Endothelial cell of umbilical vein (primary cell): ENCODE measurements around the gene AKAP13. TPM values are rescaled to one million over a fixed set of nuclear protein-coding genes. Genes with fewer than 3 reads are reported as not detected.

Source experiments
- BruUV-seq: library from RNA; stranded (reverse); fragments of 400-500 nt; replicated peaks from 2 replicates; lab custom pipeline; 2021; lab: Mats Ljungman, UMichigan
- CTCF ChIA-PET: fragments of 300-600, 350-600 bp; sonication (Branson Sonifier 250); formaldehyde crosslinking; loops from one replicate; lab custom pipeline; 2021; ENCODE audit warnings: antibody characterized with exemption, inconsistent platforms; lab: Charles Lee
- POLR2A ChIA-PET: fragments of 300-600, 350-600 bp; sonication (Branson Sonifier 250); formaldehyde crosslinking; loops from one replicate; lab custom pipeline; 2021; ENCODE audit warnings: antibody characterized with exemption, inconsistent platforms; lab: Charles Lee
- DNase-seq: peaks from one replicate; pipeline ENCODE4 v3.0.0-alpha.2; 2011; ENCODE audit warnings: low read depth, low spot score
- FAIRE-seq: peaks from 2 replicates; lab custom pipeline; 2011; peaks lifted over from hg19 to GRCh38; lab: Jason Lieb, UNC
- H2AFZ ChIP-seq: 2 replicates; pipeline ENCODE4 v1.6.0; 2012; ENCODE audit warnings: low read depth, low read length, control low read depth, inconsistent platforms
- H3K27ac ChIP-seq: 2 replicates; pipeline ENCODE4 v1.5.1; 2011; ENCODE audit warnings: low read depth, mild to moderate bottlenecking, control low read depth, low read length, moderate library complexity; ENCODE audit not compliant: insufficient read depth
- H3K27me3 ChIP-seq, 2 experiments: 2 replicates each; pipeline versions ENCODE4 v1.6.0 to v1.6.1; 2011; ENCODE audit warnings: low read length in 2 of 2, mixed read lengths in 1 of 2; ENCODE audit not compliant: control insufficient read depth in 2 of 2, insufficient read depth in 2 of 2
- H3K36me3 ChIP-seq, 2 experiments: 2 replicates in 1 of 2; 3 replicates in 1 of 2; pipeline ENCODE4 v1.5.1; 2011; ENCODE audit warnings: low read length in 2 of 2, mild to moderate bottlenecking in 1 of 2, moderate library complexity in 1 of 2; ENCODE audit not compliant: control insufficient read depth in 2 of 2, insufficient read depth in 2 of 2; ENCODE audit errors: extremely low read depth in 1 of 2
- H3K4me1 ChIP-seq: 3 replicates; pipeline ENCODE4 v1.5.1; 2011; ENCODE audit warnings: mild to moderate bottlenecking, low read length; ENCODE audit not compliant: control insufficient read depth, insufficient read depth; ENCODE audit errors: extremely low read depth
- H3K4me2 ChIP-seq: 2 replicates; pipeline ENCODE4 v1.6.1; 2011; ENCODE audit warnings: low read length, control low read depth, mixed read lengths; ENCODE audit not compliant: insufficient read depth
- H3K4me3 ChIP-seq, 3 experiments: fragments of 200-600 bp in 1 of 3; sonication (generic), shearing (Covaris generic) in 1 of 3; replicated peaks in 1 of 3; 2 replicates each; pipeline ENCODE4 v1.5.1; 2011 to 2016; ENCODE audit warnings: control low read depth in 3 of 3, low read length in 3 of 3, mild to moderate bottlenecking in 2 of 3, inconsistent platforms in 1 of 3, low read depth in 1 of 3, moderate library complexity in 1 of 3; ENCODE audit not compliant: insufficient read depth in 1 of 3
- H3K79me2 ChIP-seq: 2 replicates; pipeline ENCODE4 v1.6.0; 2012; ENCODE audit warnings: low read length, inconsistent platforms; ENCODE audit not compliant: control insufficient read depth, insufficient read depth
- H3K9ac ChIP-seq: replicated peaks from 2 replicates; pipeline ENCODE3; 2011; ENCODE audit warnings: low read length, control low read depth; ENCODE audit not compliant: insufficient read depth; ENCODE audit errors: extremely low read depth
- H3K9me1 ChIP-seq: replicated peaks from 3 replicates; pipeline ENCODE4 v1.6.0; 2011; ENCODE audit warnings: mild to moderate bottlenecking, low read length; ENCODE audit not compliant: control insufficient read depth, insufficient read depth; ENCODE audit errors: extremely low read depth
- H3K9me3 ChIP-seq: replicated peaks from 2 replicates; pipeline ENCODE4 v1.5.1; 2012; ENCODE audit warnings: low read length, inconsistent platforms; ENCODE audit not compliant: control insufficient read depth, insufficient read depth
- H4K20me1 ChIP-seq: replicated peaks from 2 replicates; pipeline ENCODE3; 2011; ENCODE audit warnings: mild to moderate bottlenecking, low read length; ENCODE audit not compliant: control insufficient read depth, insufficient read depth; ENCODE audit errors: extremely low read depth
- CTCF ChIP-seq, 2 donors: IDR thresholded peaks; 1 replicate in 1 of 2; 2 replicates in 1 of 2; pipeline ENCODE4 v1.5.1; 2011; ENCODE audit warnings: low read length in 2 of 2, mild to moderate bottlenecking in 2 of 2, moderate library complexity in 2 of 2, control low read depth in 1 of 2, inconsistent platforms in 1 of 2, low read depth in 1 of 2; ENCODE audit not compliant: insufficient read depth in 1 of 2; ENCODE audit errors: extremely low read depth in 1 of 2
- EZH2 ChIP-seq: IDR thresholded peaks from 2 replicates; pipeline ENCODE4 v1.6.1; 2012; ENCODE audit warnings: borderline replicate concordance, low read depth, mild to moderate bottlenecking, moderate library complexity, low read length, inconsistent platforms; ENCODE audit not compliant: severe bottlenecking
- FOS ChIP-seq: IDR thresholded peaks from 2 replicates; pipeline ENCODE4 v1.6.1; 2011; ENCODE audit warnings: mild to moderate bottlenecking, low read length, moderate library complexity, borderline replicate concordance; ENCODE audit not compliant: insufficient read depth
- GATA2 ChIP-seq: IDR thresholded peaks from 2 replicates; pipeline ENCODE4 v1.7.0; 2011; ENCODE audit warnings: low read depth, mild to moderate bottlenecking, moderate library complexity, mixed read lengths, low read length; ENCODE audit not compliant: insufficient read length, insufficient read depth
- JUN ChIP-seq: IDR thresholded peaks from 2 replicates; pipeline ENCODE4 v1.6.1; 2011; ENCODE audit warnings: borderline replicate concordance, low read depth; ENCODE audit not compliant: insufficient read length, insufficient read depth
- MAX ChIP-seq: IDR thresholded peaks from 2 replicates; pipeline ENCODE4 v1.6.1; 2011; ENCODE audit not compliant: insufficient read depth, insufficient read length
- MYC ChIP-seq: IDR thresholded peaks from one replicate; pipeline ENCODE4 v1.6.1; 2011; ENCODE audit warnings: mild to moderate bottlenecking, low read depth, low read length
- POLR2A ChIP-seq: IDR thresholded peaks from 2 replicates; pipeline ENCODE4 v1.6.1; 2012; ENCODE audit warnings: low read depth, mild to moderate bottlenecking, control low read depth, low read length
- POLR2AphosphoS5 ChIP-seq: IDR thresholded peaks from 2 replicates; pipeline ENCODE4 v1.6.1; 2012; ENCODE audit warnings: low read depth, mild to moderate bottlenecking, control low read depth, low read length, moderate library complexity; ENCODE audit not compliant: insufficient read depth
- dilution Hi-C: fragments of 300-500 bp; cut with MboI; formaldehyde crosslinking; loops from one replicate; pipeline ENCODE4 v1.15.0; 2019; ENCODE audit warnings: low sequenced_read_pairs; ENCODE audit not compliant: extremely low pct_ligation_motif_present
- intact Hi-C: fragments of 100-400 bp; cut with micrococcal nuclease; formaldehyde crosslinking; loops from one replicate; pipeline ENCODE4 v1.10.0; 2022
- polyA plus RNA-seq, 4 experiments: library from polyadenylated mRNA; depleted of rRNA in 3 of 4; stranded (reverse) in 3 of 4; unstranded in 1 of 4; fragments of >200 nt; gene quantifications; 2 replicates each; pipeline versions ENCODE4 v1.2.1 to v1.2.3, GENCODE V29; 2011 to 2012; ENCODE audit warnings: missing spikeins in 1 of 4
- total RNA-seq: library from RNA; stranded (reverse); gene quantifications from 2 replicates; pipeline ENCODE4 v1.2.3, GENCODE V29; 2021

AKAP13 gene
- total and polyA plus RNA-seq, 2 donors (not counting 3 experiments of a cell fraction or from before 2014, with no cell fraction given): 22.8 to 87.8 TPM

DNA sequence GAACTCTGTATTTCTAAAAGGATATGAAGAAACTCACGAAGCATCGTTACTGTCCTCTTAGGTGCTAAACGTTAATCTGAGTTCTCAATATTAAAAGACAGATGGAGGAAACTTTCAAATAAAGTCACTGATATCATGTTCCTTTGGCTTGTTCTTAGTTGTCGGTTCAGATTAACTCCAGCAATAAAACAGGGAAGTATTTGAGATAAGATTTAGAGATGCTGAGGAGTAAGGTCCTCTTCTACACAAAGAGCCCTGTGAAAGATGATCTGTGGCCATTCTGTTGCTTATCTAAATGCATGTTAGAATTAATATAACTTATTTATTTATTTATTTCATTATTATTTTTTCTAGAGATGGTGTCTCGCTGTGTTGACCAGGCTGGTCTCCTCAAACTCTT is 19.2 kb downstream of the AKAP13 start:
- peaks cover 81% of the 10 kb centered on the region for H3K79me2 ChIP-seq
- dilution Hi-C loops (no loop called here), intact Hi-C loops (no loop called here)
- H3K9me1 ChIP-seq: peaks cover 6% of the 10 kb centered on the region
- no peak overlapping the region for H3K27ac ChIP-seq
- H3K9me3 ChIP-seq: no peaks in the 10 kb centered on the region
- FAIRE-seq (no peak), DNase-seq (no peak)
- no peaks in the 10 kb centered on the region for H4K20me1 ChIP-seq
- H3K36me3 ChIP-seq: no peaks in the 10 kb centered on the region
- H3K4me1 ChIP-seq: peaks cover 41% of the 10 kb centered on the region
- no TSS peak for BruUV-seq
- no peaks in the 10 kb centered on the region for H3K27me3 ChIP-seq
- no peak overlapping the region for H3K4me2 ChIP-seq
- no peak for TF ChIP-seq FOS
- TF ChIP-seq MAX: no peak
- TF ChIP-seq POLR2AphosphoS5: no peak
- TF ChIP-seq MYC: no peak
- TF ChIP-seq CTCF (IDR thresholded peaks at IDR 0.05; ENCODE audit: extremely low read depth in 1 of 2, insufficient read depth in 1 of 2, low read depth in 1 of 2, low read length in 2 of 2): no peak
- no peak for TF ChIP-seq JUN
- no peak for TF ChIP-seq POLR2A
- no peak for TF ChIP-seq GATA2
- no peak for TF ChIP-seq EZH2
- ChIA-PET CTCF (no interaction called here), POLR2A (no interaction called here)
- H2AFZ ChIP-seq: no peak overlapping the region
- no peak overlapping the region for H3K9ac ChIP-seq
- no peak overlapping the region for H3K4me3 ChIP-seq
